Measurements from ENCODE around the gene GUCA1A.
"Not testable (repeated sequence)": the region's sequence is repeated elsewhere in the genome, so short reads cannot be mapped to it uniquely, and the experiment has no call there.

The GUCA1A gene

DNA sequence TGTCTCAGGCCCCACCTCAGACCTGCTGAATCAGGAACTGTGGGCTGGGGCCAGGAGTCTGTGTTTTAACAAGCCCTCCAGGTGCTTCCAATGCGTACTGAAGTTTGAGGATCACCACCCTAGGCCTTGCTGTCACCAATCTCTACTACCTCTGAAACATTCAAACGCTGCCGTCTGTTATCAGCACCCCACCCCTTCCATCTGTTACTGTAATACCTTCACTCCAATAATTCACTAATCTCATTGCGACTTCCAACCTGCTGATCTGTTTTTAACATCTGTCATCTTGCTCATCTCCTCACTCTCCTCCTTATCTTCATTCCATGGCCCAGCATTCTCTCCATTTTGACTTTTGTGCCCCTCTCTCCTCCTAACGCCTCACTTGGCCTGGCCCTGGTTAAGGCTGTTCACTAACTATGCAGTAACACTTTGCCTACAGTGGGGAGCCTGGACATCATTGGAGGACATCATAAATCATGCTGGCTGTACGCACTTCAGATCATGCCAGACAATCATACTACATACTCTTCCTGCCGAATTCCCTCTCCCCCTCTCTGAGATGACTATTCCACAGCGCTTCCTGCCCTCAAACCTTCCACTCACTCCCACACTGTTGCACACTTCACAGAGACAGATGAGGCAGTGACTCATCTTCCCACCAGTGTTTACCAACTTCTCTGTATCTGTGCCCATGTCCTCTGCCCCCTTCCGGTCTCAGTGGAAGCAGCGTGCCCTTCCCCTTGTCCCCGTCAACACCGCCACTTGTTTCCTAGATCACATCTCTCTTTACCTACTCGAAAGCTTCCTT, 24.6 kb downstream of the GUCA1A start:
- no peak for DNase-seq (ENCODE audit: low spot score)
- Mint-ChIP-seq H3K27ac (no peak overlapping the region), H3K36me3 (ENCODE audit: low read depth) (peaks cover 4% of the 10 kb centered on the region), H3K4me3 (no peak overlapping the region), H3K9me3 (no peaks in the 10 kb centered on the region), H3K27me3 (ENCODE audit: low read depth) (no peaks in the 10 kb centered on the region), H3K4me1 (ENCODE audit: low read depth) (no peaks in the 10 kb centered on the region)

DNA sequence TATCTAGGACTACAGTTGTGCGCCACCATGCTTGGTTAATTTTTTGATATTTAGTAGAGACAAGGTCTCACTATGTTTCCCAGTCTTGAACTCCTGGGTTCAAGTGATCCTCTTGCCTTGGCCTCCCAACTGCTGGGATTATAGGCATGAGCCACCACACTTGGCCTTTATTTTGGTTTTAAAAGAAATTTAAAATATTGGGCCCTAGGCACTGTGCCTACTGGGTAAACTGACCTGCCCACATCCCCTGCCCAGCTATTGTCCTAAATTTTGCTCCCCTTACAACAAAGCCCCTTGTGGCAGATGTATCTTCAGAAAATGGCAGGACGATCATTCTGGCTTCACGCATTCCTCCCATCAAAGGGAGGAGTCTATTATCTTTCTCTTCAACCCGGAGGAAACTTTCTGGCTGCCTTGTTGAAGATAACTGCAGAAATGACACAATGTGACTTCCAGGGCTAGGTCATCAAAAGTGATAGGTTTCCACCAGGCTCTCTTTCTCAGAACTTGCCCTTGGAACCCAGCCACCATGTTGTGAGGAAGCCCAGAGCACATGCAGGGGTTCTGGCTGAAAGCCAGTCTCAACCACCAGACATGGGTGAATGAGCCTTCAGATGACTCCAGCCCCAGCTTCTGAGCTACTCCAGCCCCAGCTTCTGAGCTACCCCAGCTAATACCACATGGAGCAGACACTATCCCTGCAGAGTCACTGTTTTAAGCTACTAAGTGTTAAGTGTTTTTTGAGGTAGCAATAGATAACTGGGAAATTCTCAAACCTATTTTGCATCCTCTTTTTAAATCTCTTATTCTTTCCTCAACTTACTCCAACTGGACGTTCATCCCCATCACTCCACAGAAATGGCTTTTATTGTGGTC, 26.2 kb downstream of the GUCA1A start:
- H3K4me1 Mint-ChIP-seq (ENCODE audit: low read depth), result no peaks in the 10 kb centered on the region
- no peaks in the 10 kb centered on the region for H3K9me3 Mint-ChIP-seq
- no peak for DNase-seq (ENCODE audit: low spot score)
- no peak overlapping the region for H3K4me3 Mint-ChIP-seq
- no peaks in the 10 kb centered on the region for H3K27me3 Mint-ChIP-seq (ENCODE audit: low read depth)
- H3K27ac Mint-ChIP-seq, result no peak overlapping the region
- peaks cover 4% of the 10 kb centered on the region for H3K36me3 Mint-ChIP-seq (ENCODE audit: low read depth)

DNA sequence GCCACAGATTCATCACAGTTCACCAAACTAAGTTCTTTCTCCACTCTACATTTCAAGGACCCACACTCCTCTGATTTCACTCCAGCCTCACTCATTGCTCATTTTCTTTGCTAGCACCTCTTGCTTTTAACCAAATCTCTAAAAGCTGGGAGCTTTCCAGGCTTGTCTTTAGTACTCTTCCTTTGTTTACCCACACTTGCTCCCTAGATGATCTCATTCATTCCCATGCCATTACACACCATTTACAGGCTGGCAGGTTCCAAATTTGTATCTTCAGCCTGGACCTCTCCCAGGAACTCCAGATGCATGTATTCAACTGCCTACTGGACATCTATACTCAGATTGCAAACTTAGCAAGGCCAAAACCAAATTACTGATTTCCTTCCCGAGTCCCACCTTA, 26.9 kb downstream of the GUCA1A start:
- no peak overlapping the region for H3K4me3 Mint-ChIP-seq
- H3K27ac Mint-ChIP-seq, result no peak overlapping the region
- no peaks in the 10 kb centered on the region for H3K27me3 Mint-ChIP-seq (ENCODE audit: low read depth)

DNA sequence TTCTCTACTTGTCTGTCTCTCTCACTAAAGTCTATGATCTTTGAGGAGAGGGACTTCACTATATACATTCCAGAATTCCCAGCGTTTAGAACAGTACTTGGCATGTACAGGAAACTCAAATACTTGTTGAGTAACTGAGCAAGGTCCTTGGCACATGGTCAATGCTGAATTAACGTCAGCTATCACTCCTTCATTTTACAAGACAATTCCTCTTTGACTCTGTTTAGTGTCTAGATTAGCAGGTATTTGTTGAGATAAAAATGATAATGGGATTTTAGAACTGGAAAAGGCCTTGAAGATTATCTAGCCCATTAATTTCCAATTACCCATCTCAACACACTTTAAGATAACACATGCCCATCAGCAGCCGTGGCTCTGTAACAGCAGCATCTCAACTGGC, 28.2 kb downstream of the GUCA1A start:
- H3K9me3 Mint-ChIP-seq, result no peaks in the 10 kb centered on the region
- H3K4me3 Mint-ChIP-seq, result no peak overlapping the region
- H3K27me3 Mint-ChIP-seq (ENCODE audit: low read depth), result no peaks in the 10 kb centered on the region
- no peaks in the 10 kb centered on the region for H3K4me1 Mint-ChIP-seq (ENCODE audit: low read depth)
- H3K27ac Mint-ChIP-seq, result no peak overlapping the region
- no peak for DNase-seq (ENCODE audit: low spot score)
- H3K36me3 Mint-ChIP-seq (ENCODE audit: low read depth), result peaks cover 15% of the 10 kb centered on the region

More for the DNA sequence above, 26.9 kb downstream of the GUCA1A start:
- DNase-seq (ENCODE audit: low spot score), result no peak
- Mint-ChIP-seq H3K36me3 (ENCODE audit: low read depth) (peaks cover 10% of the 10 kb centered on the region), H3K4me1 (ENCODE audit: low read depth) (no peaks in the 10 kb centered on the region), H3K9me3 (no peaks in the 10 kb centered on the region)

DNA sequence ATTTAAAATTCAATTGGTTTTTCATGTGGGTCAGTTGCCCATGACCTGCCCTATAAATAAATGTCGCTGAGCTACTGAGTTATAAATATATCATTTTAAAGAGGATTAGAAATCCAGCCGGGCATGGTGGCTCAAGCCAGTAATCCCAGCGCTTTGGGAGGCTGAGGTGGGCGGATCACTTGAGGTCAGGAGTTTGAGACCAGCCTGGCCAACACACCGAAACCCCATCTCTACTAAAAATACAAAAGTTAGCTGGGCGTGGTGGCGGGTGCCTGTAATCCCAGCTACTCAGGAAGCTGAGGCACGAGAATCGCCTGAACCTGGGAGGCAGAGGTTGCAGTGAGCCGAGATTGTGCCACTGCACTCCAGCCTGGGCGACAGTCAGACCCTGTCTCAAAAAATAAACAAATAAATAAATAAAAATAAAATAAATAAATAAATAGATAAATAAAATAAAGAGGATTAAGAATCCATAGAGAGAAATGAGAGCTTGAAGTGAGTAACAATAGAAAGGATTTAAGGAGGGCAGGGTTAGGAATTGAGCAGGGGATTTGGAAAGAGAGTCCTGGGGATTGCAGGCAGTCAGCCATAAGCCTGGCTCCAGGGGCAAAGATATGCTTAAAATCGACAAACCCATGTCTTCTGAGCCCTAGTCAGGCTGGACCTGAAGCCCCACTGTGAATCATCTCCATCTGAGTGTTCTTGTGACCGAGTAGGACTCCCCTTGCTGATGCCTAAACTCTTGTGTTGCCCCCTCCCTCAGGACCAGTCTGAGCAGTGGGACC, 29.2 kb downstream of the GUCA1A start:
- not testable (repeated sequence) for H3K4me3 Mint-ChIP-seq; DNase-seq (ENCODE audit: low spot score); H3K4me1 Mint-ChIP-seq (ENCODE audit: low read depth); H3K9me3 Mint-ChIP-seq; H3K27me3 Mint-ChIP-seq (ENCODE audit: low read depth); H3K27ac Mint-ChIP-seq
- peaks cover 18% of the 10 kb centered on the region for H3K36me3 Mint-ChIP-seq (ENCODE audit: low read depth)

DNA sequence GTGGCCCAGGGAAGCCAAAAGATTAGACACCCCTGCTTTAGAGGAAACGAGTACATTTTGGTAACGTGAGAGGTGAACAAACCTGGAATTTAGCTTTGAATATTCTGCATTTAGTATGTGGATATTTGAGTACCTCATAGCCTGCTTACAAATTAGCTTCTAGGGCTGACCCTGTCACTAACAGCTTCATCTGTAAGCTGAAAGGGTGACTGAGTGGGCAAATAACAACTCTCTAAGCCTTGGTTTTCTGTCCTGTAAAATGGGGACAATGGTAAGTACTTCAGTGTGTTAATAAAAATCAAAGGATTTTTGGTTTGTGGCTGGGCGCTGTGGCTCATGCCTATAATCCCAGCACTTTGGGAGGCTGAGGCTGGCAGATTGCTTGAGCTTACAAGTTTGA, 30.0 kb downstream of the GUCA1A start:
- H3K27ac Mint-ChIP-seq, result no peak overlapping the region
- H3K9me3 Mint-ChIP-seq, result no peaks in the 10 kb centered on the region

DNA sequence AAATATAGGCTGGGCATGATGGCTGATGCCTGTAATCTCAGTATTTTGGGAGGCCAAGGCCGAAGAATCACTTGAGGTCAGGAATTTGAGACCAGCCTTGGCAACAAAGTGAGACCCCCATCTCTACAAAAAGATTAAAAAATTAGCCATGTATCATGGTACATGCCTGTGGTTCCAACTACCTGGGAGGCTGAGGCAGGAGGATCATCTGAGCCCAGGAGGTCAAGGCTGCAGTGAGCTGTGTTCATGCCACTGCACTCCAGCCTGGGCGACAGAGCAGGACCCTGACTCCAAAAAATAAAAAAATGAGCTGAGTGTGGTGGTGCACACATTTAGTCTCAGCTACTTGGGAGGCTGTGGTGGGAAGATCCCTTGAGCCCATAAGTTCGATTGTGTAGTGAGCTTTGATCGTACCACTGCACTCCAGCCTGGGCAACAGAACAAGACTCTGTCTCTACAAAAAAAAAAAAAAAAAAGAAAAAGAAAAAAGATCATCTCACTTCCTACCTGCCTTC, 31.7 kb downstream of the GUCA1A start:
- DNase-seq (ENCODE audit: low spot score), result no peak
- no peaks in the 10 kb centered on the region for H3K4me1 Mint-ChIP-seq (ENCODE audit: low read depth)

More for the DNA sequence above, 30.0 kb downstream of the GUCA1A start:
- Mint-ChIP-seq H3K27me3 (ENCODE audit: low read depth) (no peaks in the 10 kb centered on the region), H3K36me3 (ENCODE audit: low read depth) (peaks cover 24% of the 10 kb centered on the region), H3K4me1 (ENCODE audit: low read depth) (no peaks in the 10 kb centered on the region), H3K4me3 (no peak overlapping the region)
- DNase-seq (ENCODE audit: low spot score), result no peak

DNA sequence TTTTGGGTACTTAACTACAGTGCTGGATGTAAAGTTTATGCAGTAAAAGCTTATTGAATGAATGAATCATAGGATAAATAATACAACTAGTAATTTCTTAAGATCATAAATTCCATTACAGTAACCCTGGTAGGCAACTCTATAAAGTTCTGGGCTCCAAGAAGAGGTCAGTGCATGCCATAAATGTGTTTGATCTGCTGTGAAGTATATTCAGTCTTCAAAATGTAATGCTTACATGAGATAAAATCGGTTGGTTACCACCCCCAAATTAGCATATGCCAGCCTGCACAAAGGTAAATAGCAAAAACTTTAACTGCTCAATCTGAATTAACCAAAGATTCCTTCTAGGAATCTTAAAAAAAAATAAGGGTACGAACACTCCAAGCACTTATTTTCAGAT, 34.4 kb downstream of the GUCA1A start:
- peaks cover 38% of the 10 kb centered on the region for H3K36me3 Mint-ChIP-seq (ENCODE audit: low read depth)
- not testable (repeated sequence) for DNase-seq (ENCODE audit: low spot score); H3K4me1 Mint-ChIP-seq (ENCODE audit: low read depth); H3K9me3 Mint-ChIP-seq; H3K4me3 Mint-ChIP-seq; H3K27me3 Mint-ChIP-seq (ENCODE audit: low read depth); H3K27ac Mint-ChIP-seq

More for the DNA sequence above, 31.7 kb downstream of the GUCA1A start:
- peaks cover 32% of the 10 kb centered on the region for H3K36me3 Mint-ChIP-seq (ENCODE audit: low read depth)
- H3K4me3 Mint-ChIP-seq, result no peak overlapping the region
- H3K9me3 Mint-ChIP-seq, result no peaks in the 10 kb centered on the region
- no peak overlapping the region for H3K27ac Mint-ChIP-seq
- no peaks in the 10 kb centered on the region for H3K27me3 Mint-ChIP-seq (ENCODE audit: low read depth)

DNA sequence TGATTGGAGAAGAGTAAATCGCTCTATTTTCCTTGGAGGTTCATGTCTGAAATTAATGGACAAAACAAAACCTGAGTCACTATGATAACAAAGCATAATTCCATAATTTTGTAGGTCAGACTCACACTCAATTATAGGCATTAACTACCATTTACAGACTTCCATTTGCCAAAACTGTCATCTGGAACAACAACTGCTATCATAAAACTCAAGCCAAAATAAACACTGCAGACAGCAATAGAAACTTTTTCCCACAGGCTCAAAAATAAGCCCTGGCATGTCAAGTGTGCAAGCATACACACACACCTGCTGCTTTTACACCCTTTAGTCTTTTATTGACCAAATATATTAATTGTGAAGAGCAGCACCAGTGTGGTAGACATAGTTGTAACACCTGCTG, 37.4 kb downstream of the GUCA1A start:
- H3K9me3 Mint-ChIP-seq, result no peaks in the 10 kb centered on the region
- DNase-seq (ENCODE audit: low spot score), result no peak
- H3K27me3 Mint-ChIP-seq (ENCODE audit: low read depth), result no peaks in the 10 kb centered on the region
- no peak overlapping the region for H3K4me3 Mint-ChIP-seq
- no peak overlapping the region for H3K27ac Mint-ChIP-seq
- H3K4me1 Mint-ChIP-seq (ENCODE audit: low read depth), result peaks cover 5% of the 10 kb centered on the region
- peaks cover 40% of the 10 kb centered on the region for H3K36me3 Mint-ChIP-seq (ENCODE audit: low read depth)

DNA sequence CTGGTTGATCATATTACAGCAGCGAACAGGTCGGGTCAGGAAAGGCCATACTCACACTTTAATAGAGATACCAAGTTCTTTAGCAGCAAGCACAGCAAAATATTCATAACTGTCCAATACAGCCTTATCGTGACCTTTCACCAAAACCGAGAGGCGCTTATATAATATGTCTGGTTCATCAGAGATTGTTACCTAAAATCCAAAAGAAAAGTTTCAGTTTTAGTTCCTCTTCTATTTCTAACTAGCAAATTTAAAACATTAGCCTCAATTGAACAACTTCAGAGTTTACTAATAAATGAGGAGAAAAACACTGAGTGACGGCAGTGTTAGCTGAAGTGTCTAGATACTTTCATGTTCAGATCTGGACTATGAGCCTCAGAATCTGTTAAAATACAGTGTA, 38.6 kb downstream of the GUCA1A start:
- Mint-ChIP-seq H3K36me3 (ENCODE audit: low read depth) (peaks cover 36% of the 10 kb centered on the region), H3K9me3 (no peaks in the 10 kb centered on the region), H3K27ac (no peak overlapping the region), H3K4me3 (no peak overlapping the region), H3K27me3 (ENCODE audit: low read depth) (no peaks in the 10 kb centered on the region), H3K4me1 (ENCODE audit: low read depth) (peaks cover 10% of the 10 kb centered on the region)
- DNase-seq (ENCODE audit: low spot score), result no peak

DNA sequence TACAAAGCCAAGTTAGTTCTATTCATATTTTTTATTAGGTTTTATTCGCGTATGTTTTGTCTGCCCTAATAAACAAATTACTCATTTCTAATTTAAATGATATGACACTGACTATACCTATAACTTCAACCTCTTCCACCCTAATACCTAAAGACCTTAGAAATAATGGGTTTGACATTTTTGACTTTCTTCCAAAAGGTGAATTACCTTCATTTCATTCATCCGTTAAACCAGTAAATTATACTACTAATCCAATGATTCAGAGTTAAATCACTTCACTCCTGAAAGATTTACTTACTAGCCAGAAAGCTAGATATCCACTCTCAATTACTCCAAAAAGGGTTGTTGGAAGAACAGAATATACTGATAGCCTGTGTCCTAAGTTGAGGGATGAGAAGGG, 39.3 kb downstream of the GUCA1A start:
- Mint-ChIP-seq H3K4me3 (no peak overlapping the region), H3K4me1 (ENCODE audit: low read depth) (peaks cover 14% of the 10 kb centered on the region), H3K27ac (no peak overlapping the region), H3K9me3 (no peaks in the 10 kb centered on the region), H3K36me3 (ENCODE audit: low read depth) (peaks cover 37% of the 10 kb centered on the region), H3K27me3 (ENCODE audit: low read depth) (no peaks in the 10 kb centered on the region)
- DNase-seq (ENCODE audit: low spot score), result no peak

DNA sequence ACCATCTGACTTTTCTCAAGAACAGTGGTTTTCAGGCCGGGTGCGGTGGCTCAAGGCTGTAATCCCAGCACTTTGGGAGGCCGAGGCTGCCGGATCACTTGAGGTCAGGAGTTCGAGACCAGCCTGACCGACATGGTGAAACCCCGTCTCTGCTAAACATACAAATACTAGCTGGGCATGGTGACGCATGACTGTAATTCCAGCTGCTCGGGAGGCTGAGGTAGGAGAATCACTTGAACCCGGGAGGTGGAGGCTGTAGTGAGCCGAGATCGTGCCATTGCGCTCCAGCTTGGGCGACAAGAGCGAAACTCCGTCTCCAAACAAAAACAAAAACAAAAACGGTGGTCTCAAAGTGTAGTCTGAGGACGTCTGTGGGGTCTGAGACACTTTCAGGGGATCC, 43.3 kb downstream of the GUCA1A start:
- not testable (repeated sequence) for H3K9me3 Mint-ChIP-seq; H3K27ac Mint-ChIP-seq; H3K27me3 Mint-ChIP-seq (ENCODE audit: low read depth); DNase-seq (ENCODE audit: low spot score)
- Mint-ChIP-seq H3K4me1 (ENCODE audit: low read depth) (peaks cover 18% of the 10 kb centered on the region), H3K36me3 (ENCODE audit: low read depth) (peaks cover 18% of the 10 kb centered on the region), H3K4me3 (peak overlapping the region; percentile 100)

DNA sequence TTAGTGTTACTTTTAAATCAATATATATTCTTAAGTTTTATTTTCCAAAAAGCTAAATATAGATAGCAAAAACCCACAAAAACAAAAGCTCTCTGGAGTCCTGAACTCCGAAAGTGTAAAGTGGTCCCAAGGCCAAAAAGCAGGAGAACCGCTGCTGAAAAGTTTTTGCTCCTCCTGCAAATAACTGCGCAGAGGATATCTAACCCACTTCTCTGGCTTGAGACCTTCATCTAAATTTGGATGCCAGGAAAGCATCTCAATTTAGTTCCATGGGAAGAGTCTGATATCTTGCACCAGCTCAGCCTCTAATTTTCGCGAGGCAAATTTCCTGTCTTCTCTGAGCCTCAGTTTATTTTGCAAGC, 44.0 kb downstream of the GUCA1A start:
- Mint-ChIP-seq H3K27me3 (ENCODE audit: low read depth) (no peaks in the 10 kb centered on the region), H3K9me3 (no peaks in the 10 kb centered on the region), H3K27ac (peak overlapping the region; percentile 91), H3K36me3 (ENCODE audit: low read depth) (peaks cover 18% of the 10 kb centered on the region), H3K4me3 (peak overlapping the region; percentile 100), H3K4me1 (ENCODE audit: low read depth) (peaks cover 18% of the 10 kb centered on the region)
- no peak for DNase-seq (ENCODE audit: low spot score)

Measured in T-helper 2 cell treated with Interferon-gamma antibody and Interleukin-4, amounts not matched to agents 5 μg/mL and 100 μg/mL, for 36 hours (primary cell).